PFSK-1 (cell line): ENCODE data around the gene LIMK1.

Experiments used
- FOXP2 ChIP-seq: optimal IDR thresholded peaks from 2 replicates; pipeline ENCODE3; 2011; ENCODE audit warnings: borderline replicate concordance, control low read depth, inconsistent platforms; ENCODE audit not compliant: insufficient read depth; ENCODE audit errors: extremely low read length, extremely low read depth
- POLR2AphosphoS5 ChIP-seq: IDR thresholded peaks from 2 replicates; pipeline ENCODE4 v1.6.1; 2012; ENCODE audit warnings: low read depth, mild to moderate bottlenecking, control low read depth, low read length, moderate library complexity
- TAF1 ChIP-seq: IDR thresholded peaks from 2 replicates; pipeline ENCODE4 v1.6.1; 2012; ENCODE audit warnings: low read length, control low read depth, borderline replicate concordance; ENCODE audit not compliant: insufficient read depth
- TF ChIP-seq, protein P1 (sequence below), 2 experiments: IDR thresholded peaks; 2 replicates each; pipeline versions ENCODE4 v1.6.1 to v1.8.0; 2011 to 2012; ENCODE audit warnings: low read depth in 2 of 2, low read length in 2 of 2, control low read depth in 1 of 2, inconsistent platforms in 1 of 2, mild to moderate bottlenecking in 1 of 2, moderate library complexity in 1 of 2; ENCODE audit not compliant: insufficient read depth in 1 of 2

DNA sequence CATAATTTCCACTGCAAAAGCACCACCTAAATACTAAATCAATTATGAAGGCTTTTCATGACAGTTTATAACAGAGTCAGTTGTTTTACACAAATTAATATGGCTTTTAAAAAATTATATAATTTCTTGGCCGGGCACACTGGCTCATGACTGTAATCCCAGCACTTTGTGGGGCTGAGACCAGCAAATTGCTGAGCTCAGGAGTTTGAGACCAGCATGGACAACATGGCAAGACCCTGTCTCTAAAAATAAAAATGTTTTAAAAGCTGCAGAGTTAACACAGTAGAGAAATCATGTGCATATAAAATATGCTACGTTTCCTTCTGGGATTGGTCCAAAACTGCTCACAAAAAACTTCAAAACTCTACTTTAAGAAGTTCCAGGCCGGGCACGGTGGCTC lies 46.9 kb downstream of the LIMK1 start:
- TF ChIP-seq, protein P1, sequence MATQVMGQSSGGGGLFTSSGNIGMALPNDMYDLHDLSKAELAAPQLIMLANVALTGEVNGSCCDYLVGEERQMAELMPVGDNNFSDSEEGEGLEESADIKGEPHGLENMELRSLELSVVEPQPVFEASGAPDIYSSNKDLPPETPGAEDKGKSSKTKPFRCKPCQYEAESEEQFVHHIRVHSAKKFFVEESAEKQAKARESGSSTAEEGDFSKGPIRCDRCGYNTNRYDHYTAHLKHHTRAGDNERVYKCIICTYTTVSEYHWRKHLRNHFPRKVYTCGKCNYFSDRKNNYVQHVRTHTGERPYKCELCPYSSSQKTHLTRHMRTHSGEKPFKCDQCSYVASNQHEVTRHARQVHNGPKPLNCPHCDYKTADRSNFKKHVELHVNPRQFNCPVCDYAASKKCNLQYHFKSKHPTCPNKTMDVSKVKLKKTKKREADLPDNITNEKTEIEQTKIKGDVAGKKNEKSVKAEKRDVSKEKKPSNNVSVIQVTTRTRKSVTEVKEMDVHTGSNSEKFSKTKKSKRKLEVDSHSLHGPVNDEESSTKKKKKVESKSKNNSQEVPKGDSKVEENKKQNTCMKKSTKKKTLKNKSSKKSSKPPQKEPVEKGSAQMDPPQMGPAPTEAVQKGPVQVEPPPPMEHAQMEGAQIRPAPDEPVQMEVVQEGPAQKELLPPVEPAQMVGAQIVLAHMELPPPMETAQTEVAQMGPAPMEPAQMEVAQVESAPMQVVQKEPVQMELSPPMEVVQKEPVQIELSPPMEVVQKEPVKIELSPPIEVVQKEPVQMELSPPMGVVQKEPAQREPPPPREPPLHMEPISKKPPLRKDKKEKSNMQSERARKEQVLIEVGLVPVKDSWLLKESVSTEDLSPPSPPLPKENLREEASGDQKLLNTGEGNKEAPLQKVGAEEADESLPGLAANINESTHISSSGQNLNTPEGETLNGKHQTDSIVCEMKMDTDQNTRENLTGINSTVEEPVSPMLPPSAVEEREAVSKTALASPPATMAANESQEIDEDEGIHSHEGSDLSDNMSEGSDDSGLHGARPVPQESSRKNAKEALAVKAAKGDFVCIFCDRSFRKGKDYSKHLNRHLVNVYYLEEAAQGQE (IDR thresholded peaks at IDR 0.05; ENCODE audit: insufficient read depth in 1 of 2, low read depth in 2 of 2, low read length in 2 of 2) = no peak
- no peak for TF ChIP-seq POLR2AphosphoS5
- no peak for TF ChIP-seq TAF1
- TF ChIP-seq FOXP2 = no peak
